A549 (cell line): ENCODE results near the gene PTPN9.

Source experiments
- HDAC2 ChIP-seq: fragments of 200-600 bp; sonication (generic); IDR thresholded peaks from 2 replicates; pipeline ENCODE4 v1.6.1; 2016
- ZSCAN20 ChIP-seq: fragments of 250-450 bp; sonication (Bioruptor Pico); IDR thresholded peaks from 2 replicates; pipeline ENCODE4 v1.8.0; 2022; ENCODE audit warnings: mild to moderate bottlenecking, moderate library complexity

DNA sequence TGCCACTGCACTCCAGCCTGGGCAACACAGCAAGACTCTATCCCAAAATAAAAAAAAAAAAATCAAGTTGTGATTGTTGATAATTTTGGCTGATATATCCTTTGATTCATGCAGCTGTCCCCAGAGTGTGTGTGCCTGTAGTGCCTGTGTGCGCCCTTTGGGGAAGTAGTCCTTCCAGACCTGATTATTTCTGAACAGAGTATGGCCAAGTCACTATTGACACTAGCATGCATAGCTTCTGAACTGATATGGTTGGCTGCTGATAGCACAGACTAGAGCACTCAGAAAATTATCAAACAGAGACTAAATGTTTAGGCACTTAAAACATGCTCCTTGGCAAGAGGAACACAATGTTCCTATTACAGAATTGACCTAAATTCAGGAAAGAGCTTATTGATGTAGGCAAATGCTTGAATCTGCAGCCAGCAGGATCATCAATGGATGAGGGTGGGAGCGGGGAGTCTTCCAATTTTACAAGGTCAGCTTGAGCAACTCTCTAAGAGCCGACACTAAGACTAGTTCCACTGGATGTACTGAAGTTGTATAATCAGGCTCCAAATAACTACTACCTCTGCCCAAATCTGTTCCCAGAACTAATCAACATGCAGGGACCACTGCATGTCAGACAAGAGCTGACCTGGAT is 17.7 kb upstream of the PTPN9 start:
- no peak for TF ChIP-seq HDAC2
- no peak for TF ChIP-seq ZSCAN20 (CRISPR knock-in tag)
